Osteoblast (primary cell): ENCODE results near the gene TOP2B. TPM values are rescaled to one million over a fixed set of nuclear protein-coding genes. Genes with fewer than 3 reads are reported as not detected.

Experiments
- DNase-seq: peaks from one replicate; pipeline ENCODE4 v3.0.0; 2011; ENCODE audit warnings: low spot score, mixed read lengths; ENCODE audit not compliant: insufficient read length; ENCODE audit errors: missing footprints
- H2AFZ ChIP-seq: 2 replicates; pipeline ENCODE4 v1.6.0; 2011; ENCODE audit warnings: mild to moderate bottlenecking, low read length
- H3K27ac ChIP-seq: 2 replicates; pipeline ENCODE4 v1.5.1; 2011; ENCODE audit warnings: mild to moderate bottlenecking, low read depth, low read length, moderate library complexity
- H3K27me3 ChIP-seq: 2 replicates; pipeline ENCODE4 v1.6.0; 2012; ENCODE audit warnings: mild to moderate bottlenecking, control low read depth, inconsistent platforms, low read length, moderate library complexity; ENCODE audit not compliant: insufficient read depth
- H3K36me3 ChIP-seq: 2 replicates; pipeline ENCODE4 v1.5.1; 2011; ENCODE audit warnings: mild to moderate bottlenecking, low read length, control low read depth, moderate library complexity; ENCODE audit not compliant: insufficient read depth
- H3K4me1 ChIP-seq: 2 replicates; pipeline ENCODE4 v1.5.1; 2011; ENCODE audit warnings: mild to moderate bottlenecking, low read length, control low read depth, moderate library complexity; ENCODE audit not compliant: insufficient read depth
- H3K4me2 ChIP-seq: 2 replicates; pipeline ENCODE4 v1.6.0; 2011; ENCODE audit warnings: mild to moderate bottlenecking, low read length; ENCODE audit not compliant: insufficient read depth
- H3K4me3 ChIP-seq: fragments of 200-600 bp; sonication (generic); 3 replicates; pipeline ENCODE4 v1.5.1; 2012; ENCODE audit warnings: mild to moderate bottlenecking, low read length, inconsistent platforms; ENCODE audit not compliant: insufficient read depth
- H3K79me2 ChIP-seq: 2 replicates; pipeline ENCODE4 v1.6.0; 2012; ENCODE audit warnings: mild to moderate bottlenecking, low read length, control low read depth, inconsistent platforms; ENCODE audit not compliant: insufficient read depth
- H3K9me3 ChIP-seq: 2 replicates; pipeline ENCODE4 v1.5.1; 2011; ENCODE audit warnings: low read depth, low read length, control low read depth
- H4K20me1 ChIP-seq: 2 replicates; pipeline ENCODE4 v1.6.0; 2012; ENCODE audit warnings: mild to moderate bottlenecking, low read length, control low read depth; ENCODE audit not compliant: insufficient read depth
- CTCF ChIP-seq: IDR thresholded peaks from 2 replicates; pipeline ENCODE4 v1.5.1; 2011; ENCODE audit warnings: mild to moderate bottlenecking, low read depth, low read length, moderate library complexity; ENCODE audit errors: extremely low read depth
- total RNA-seq: library from RNA; depleted of rRNA; stranded (reverse); fragments of >200 nt; gene quantifications from 2 replicates; pipeline ENCODE4 v1.2.3, GENCODE V29; 2012

The TOP2B gene
- total RNA-seq, 1 donor: 71.7 TPM

GRCh38 chr3:25586553-25586952 lies 78.2 kb downstream of the TOP2B start:
- no peak for TF ChIP-seq CTCF
- peaks cover 5% of the 10 kb centered on the region for H3K9me3 ChIP-seq

GRCh38 chr3:25586167-25586505 lies 78.6 kb downstream of the TOP2B start:
- DNase-seq: no peak
- peaks cover 12% of the 10 kb centered on the region for H3K4me1 ChIP-seq

More at GRCh38 chr3:25586553-25586952, 78.2 kb downstream of the TOP2B start:
- Histone ChIP-seq H3K4me2 (no peak overlapping the region), H3K36me3 (peaks cover 3% of the 10 kb centered on the region), H4K20me1 (no peaks in the 10 kb centered on the region), H3K27ac (no peak overlapping the region), H3K27me3 (no peaks in the 10 kb centered on the region), H3K4me1 (peaks cover 12% of the 10 kb centered on the region), H3K4me3 (no peak overlapping the region), H2AFZ (no peak overlapping the region), H3K79me2 (no peaks in the 10 kb centered on the region)
- DNase-seq: no peak

GRCh38 chr3:25585361-25586166 lies 79.1 kb downstream of the TOP2B start:
- TF ChIP-seq CTCF: no peak
- H3K9me3 ChIP-seq: peaks cover 5% of the 10 kb centered on the region
- no peak overlapping the region for H3K4me2 ChIP-seq
- H3K36me3 ChIP-seq: peaks cover 9% of the 10 kb centered on the region
- H3K79me2 ChIP-seq: no peaks in the 10 kb centered on the region
- H3K4me3 ChIP-seq: no peak overlapping the region
- DNase-seq: peak; percentile 74
- no peaks in the 10 kb centered on the region for H3K27me3 ChIP-seq
- peak overlapping the region; percentile 18 for H3K27ac ChIP-seq
- H4K20me1 ChIP-seq: no peaks in the 10 kb centered on the region
- peaks cover 12% of the 10 kb centered on the region for H3K4me1 ChIP-seq
- H2AFZ ChIP-seq: no peak overlapping the region

More at GRCh38 chr3:25586167-25586505, 78.6 kb downstream of the TOP2B start:
- H3K27ac ChIP-seq: no peak overlapping the region
- no peaks in the 10 kb centered on the region for H3K79me2 ChIP-seq
- H3K4me3 ChIP-seq: no peak overlapping the region
- H3K27me3 ChIP-seq: no peaks in the 10 kb centered on the region
- TF ChIP-seq CTCF: no peak
- no peak overlapping the region for H3K4me2 ChIP-seq
- H4K20me1 ChIP-seq: no peaks in the 10 kb centered on the region
- peaks cover 5% of the 10 kb centered on the region for H3K9me3 ChIP-seq
- no peak overlapping the region for H2AFZ ChIP-seq
- peaks cover 5% of the 10 kb centered on the region for H3K36me3 ChIP-seq

GRCh38 chr3:25584011-25584789 lies 80.5 kb downstream of the TOP2B start:
- Histone ChIP-seq H3K27me3 (no peaks in the 10 kb centered on the region), H3K9me3 (peaks cover 5% of the 10 kb centered on the region), H4K20me1 (no peaks in the 10 kb centered on the region), H3K36me3 (peaks cover 9% of the 10 kb centered on the region), H3K79me2 (no peaks in the 10 kb centered on the region), H2AFZ (no peak overlapping the region), H3K27ac (no peak overlapping the region), H3K4me2 (no peak overlapping the region), H3K4me3 (no peak overlapping the region), H3K4me1 (peaks cover 12% of the 10 kb centered on the region)
- DNase-seq: no peak
- TF ChIP-seq CTCF: no peak
